Caco-2 (cell line): ENCODE data around the gene HMCN2. TPM values are rescaled to one million over a fixed set of nuclear protein-coding genes. Genes with fewer than 3 reads are reported as not detected.
"Not testable (repeated sequence)": the region's sequence is repeated elsewhere in the genome, so short reads cannot be mapped to it uniquely, and the experiment has no call there.

Experiments used
- BruUV-seq: library from RNA; stranded (reverse); fragments of 400-500 nt; replicated peaks from 2 replicates; lab custom pipeline; 2021; lab: Mats Ljungman, UMichigan
- CTCF ChIA-PET: fragments of 300-600 bp; sonication (Branson Sonifier 250); formaldehyde crosslinking; loops from one replicate; lab custom pipeline; 2022; ENCODE audit warnings: antibody characterized with exemption; lab: Charles Lee
- POLR2A ChIA-PET: fragments of 300-600 bp; sonication (Branson Sonifier 250); formaldehyde crosslinking; loops from one replicate; lab custom pipeline; 2022; ENCODE audit warnings: antibody characterized with exemption; lab: Charles Lee
- DNase-seq, 2 experiments: peaks; one replicate each; pipeline versions ENCODE4 v3.0.0 to v3.0.0-alpha.2; 2020 to 2022
- H3K27me3 ChIP-seq: replicated peaks from 2 replicates; pipeline ENCODE4 v1.6.0; 2011; ENCODE audit warnings: low read length; ENCODE audit not compliant: control insufficient read depth, insufficient read depth
- H3K36me3 ChIP-seq: 2 replicates; pipeline ENCODE4 v1.5.1; 2011; ENCODE audit warnings: low read length; ENCODE audit not compliant: control insufficient read depth, insufficient read depth
- H3K4me1 ChIP-seq: fragments of 250-450 bp; sonication (Bioruptor Pico); 2 replicates; pipeline ENCODE4 v1.5.1; 2020; ENCODE audit warnings: mild to moderate bottlenecking
- H3K4me3 ChIP-seq: 2 replicates; pipeline ENCODE4 v1.5.1; 2011; ENCODE audit warnings: low read depth, mild to moderate bottlenecking, control low read depth, low read length
- H3K9me3 ChIP-seq: fragments of 250-450 bp; sonication (Bioruptor Pico); 2 replicates; pipeline ENCODE4 v1.5.1; 2020; ENCODE audit warnings: mild to moderate bottlenecking, moderate library complexity
- H3K27ac Mint-ChIP-seq: one replicate; pipeline ENCODE4 v1.8.0; 2022; ENCODE audit warnings: mixed read lengths; ENCODE audit not compliant: unreplicated experiment
- H3K27me3 Mint-ChIP-seq: one replicate; pipeline ENCODE4 v1.8.0; 2022; ENCODE audit warnings: mixed read lengths; ENCODE audit not compliant: insufficient read depth, unreplicated experiment
- H3K36me3 Mint-ChIP-seq: one replicate; pipeline ENCODE4 v1.8.0; 2022; ENCODE audit warnings: mild to moderate bottlenecking, mixed read lengths; ENCODE audit not compliant: insufficient read depth, unreplicated experiment
- H3K4me1 Mint-ChIP-seq: one replicate; pipeline ENCODE4 v1.8.0; 2022; ENCODE audit warnings: low read depth, mixed read lengths; ENCODE audit not compliant: unreplicated experiment
- H3K4me3 Mint-ChIP-seq: one replicate; pipeline ENCODE4 v1.8.0; 2022; ENCODE audit warnings: mild to moderate bottlenecking, moderate library complexity, mixed read lengths; ENCODE audit not compliant: unreplicated experiment
- H3K9me3 Mint-ChIP-seq: one replicate; pipeline ENCODE4 v1.8.0; 2022; ENCODE audit warnings: mixed read lengths; ENCODE audit not compliant: unreplicated experiment
- CTCF ChIP-seq, 2 experiments: fragments of 200-600 bp in 1 of 2; IDR thresholded peaks; 1 replicate in 1 of 2; 2 replicates in 1 of 2; pipeline versions ENCODE4 v1.5.1 to v1.8.0; 2011 to 2022; ENCODE audit warnings: antibody characterized with exemption in 1 of 2, control low read depth in 1 of 2, inconsistent platforms in 1 of 2, low read depth in 1 of 2, low read length in 1 of 2, mild to moderate bottlenecking in 1 of 2, moderate library complexity in 1 of 2; ENCODE audit not compliant: insufficient read depth in 1 of 2, severe bottlenecking in 1 of 2, unreplicated experiment in 1 of 2
- intact Hi-C: fragments of 100-400 bp; cut with micrococcal nuclease; formaldehyde crosslinking; loops from one replicate; pipeline ENCODE4 v1.10.0; 2022; ENCODE audit not compliant: unreplicated experiment
- total RNA-seq: library from RNA; stranded (reverse); gene quantifications from 2 replicates; pipeline ENCODE4 v1.2.3, GENCODE V29; 2022

HMCN2 gene
- total RNA-seq, 1 experiment from 2014 or later, result 0.41 TPM

DNA sequence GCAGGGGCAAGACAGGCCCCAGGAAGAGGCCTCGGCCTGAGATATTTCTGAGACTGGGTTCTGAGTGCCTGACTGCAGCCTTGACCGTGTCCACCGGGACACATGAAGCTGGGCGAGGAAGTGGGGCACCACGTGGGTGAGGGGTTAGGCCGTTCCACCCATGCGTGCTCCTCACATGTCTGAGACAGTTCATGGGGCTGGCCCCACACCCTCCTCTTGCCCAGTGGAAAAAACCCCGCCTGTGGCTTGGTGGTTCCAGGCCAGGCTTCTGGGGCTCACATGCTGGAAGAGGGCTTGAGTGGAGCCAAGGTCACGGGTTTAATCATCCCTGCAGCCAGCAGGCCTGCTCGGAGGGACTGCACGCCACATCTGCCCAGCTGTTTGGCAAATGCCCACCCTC, 11.4 kb downstream of the HMCN2 start:
- Histone ChIP-seq H3K9me3 (no peaks in the 10 kb centered on the region), H3K4me3 (no peak overlapping the region), H3K36me3 (no peaks in the 10 kb centered on the region), H3K27me3 (no peaks in the 10 kb centered on the region), H3K4me1 (no peaks in the 10 kb centered on the region)
- Mint-ChIP-seq H3K27me3 (peaks cover 6% of the 10 kb centered on the region), H3K4me3 (no peak overlapping the region), H3K27ac (no peak overlapping the region), H3K36me3 (no peaks in the 10 kb centered on the region), H3K4me1 (no peaks in the 10 kb centered on the region), H3K9me3 (no peaks in the 10 kb centered on the region)
- intact Hi-C loops, result no loop called here
- BruUV-seq, result no TSS peak
- ChIA-PET CTCF (no interaction called here), POLR2A (no interaction called here)
- no peak for TF ChIP-seq CTCF (IDR thresholded peaks at IDR 0.05; ENCODE audit: insufficient read depth in 1 of 2, low read depth in 1 of 2, low read length in 1 of 2, severe bottlenecking in 1 of 2, unreplicated experiment in 1 of 2)
- no peak for DNase-seq

DNA sequence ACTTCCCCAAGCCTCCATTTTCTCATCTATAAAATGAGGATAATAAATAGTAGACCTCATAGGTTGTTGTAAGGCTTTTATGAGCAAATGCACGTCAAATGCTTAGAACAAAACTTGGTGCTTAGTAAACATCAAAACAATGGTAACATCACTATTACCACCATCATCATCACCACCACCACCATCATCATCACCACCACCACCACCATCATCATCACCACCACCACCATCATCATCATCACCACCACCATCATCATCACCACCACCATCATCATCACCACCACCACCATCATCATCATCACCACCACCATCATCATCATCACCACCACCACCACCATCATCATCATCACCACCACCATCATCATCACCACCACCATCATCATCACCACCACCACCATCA, 12.0 kb downstream of the HMCN2 start:
- H3K4me1 ChIP-seq, H3K9me3 Mint-ChIP-seq, H3K27me3 ChIP-seq, H3K36me3 Mint-ChIP-seq, POLR2A ChIA-PET, H3K27me3 Mint-ChIP-seq, H3K4me3 ChIP-seq, DNase-seq, H3K9me3 ChIP-seq, H3K4me3 Mint-ChIP-seq, CTCF ChIA-PET, intact Hi-C loops, H3K36me3 ChIP-seq, BruUV-seq, H3K4me1 Mint-ChIP-seq, H3K27ac Mint-ChIP-seq: not testable (repeated sequence)

DNA sequence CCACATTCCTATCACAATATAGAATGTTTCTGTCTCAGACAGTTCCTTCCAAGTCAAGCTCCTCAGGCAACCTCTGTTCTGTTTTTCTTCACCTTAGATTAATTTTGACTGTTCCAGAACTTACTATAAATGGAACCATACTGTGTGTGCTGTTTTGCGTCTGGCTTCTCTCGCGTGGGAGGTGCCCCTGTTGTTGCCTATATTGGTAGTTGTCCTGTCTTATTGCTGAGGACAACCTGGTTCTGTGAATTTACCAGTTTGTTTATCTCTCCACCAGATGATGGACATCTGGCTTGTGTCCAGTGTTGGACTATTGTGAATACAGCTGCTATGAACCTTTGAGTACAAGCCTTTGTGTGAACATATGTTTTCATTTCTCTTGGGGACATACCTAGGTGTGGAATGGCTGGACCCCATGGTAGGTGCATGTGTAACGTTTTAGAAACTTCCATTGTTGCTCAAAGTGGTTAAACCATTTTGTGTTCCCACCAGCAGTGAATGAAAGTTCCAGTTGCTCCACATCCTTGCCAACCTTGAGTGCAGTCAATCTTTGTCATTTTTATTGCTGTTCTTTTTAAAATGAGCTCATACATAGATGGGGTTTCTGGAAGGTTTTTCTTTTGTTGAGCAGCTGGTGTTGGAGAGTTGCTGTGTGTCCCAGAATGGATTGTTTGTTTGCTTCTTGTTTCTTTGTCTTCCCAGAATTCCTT, 18.1 kb downstream of the HMCN2 start:
- Mint-ChIP-seq H3K36me3 (no peaks in the 10 kb centered on the region), H3K4me1 (no peaks in the 10 kb centered on the region), H3K4me3 (no peak overlapping the region), H3K27ac (no peak overlapping the region), H3K27me3 (peaks cover 32% of the 10 kb centered on the region), H3K9me3 (no peaks in the 10 kb centered on the region)
- Histone ChIP-seq H3K9me3 (no peaks in the 10 kb centered on the region), H3K36me3 (no peaks in the 10 kb centered on the region), H3K4me3 (no peak overlapping the region), H3K4me1 (no peaks in the 10 kb centered on the region), H3K27me3 (no peaks in the 10 kb centered on the region; the same call in 1 of the 2 replicates)
- no TSS peak for BruUV-seq
- POLR2A ChIA-PET, result no interaction called here
- no peak for DNase-seq
- intact Hi-C loops, result no loop called here
- no peak for TF ChIP-seq CTCF (IDR thresholded peaks at IDR 0.05; ENCODE audit: insufficient read depth in 1 of 2, low read depth in 1 of 2, low read length in 1 of 2, severe bottlenecking in 1 of 2, unreplicated experiment in 1 of 2)
- CTCF ChIA-PET, result no interaction called here
